Esophagus muscularis mucosa (tissue), 4 donors: ENCODE measurements around the gene SMARCC1.

Source experiments
- CTCF ChIP-seq, 3 experiments: fragments of 200-600 bp in 2 of 3; fragments of 450-650 bp in 1 of 3; sonication (generic) in 2 of 3; IDR thresholded peaks; one replicate each; pipeline ENCODE4 v1.5.1; 2017 to 2019; ENCODE audit warnings: antibody characterized with exemption in 3 of 3, mild to moderate bottlenecking in 2 of 3, moderate library complexity in 1 of 3
- EP300 ChIP-seq: sonication (generic); formaldehyde crosslinking; IDR thresholded peaks from one replicate; pipeline ENCODE4 v1.6.1; 2017; ENCODE audit warnings: antibody characterized with exemption
- POLR2A ChIP-seq: fragments of 450-650 bp; IDR thresholded peaks from one replicate; pipeline ENCODE4 v1.6.1; 2017; ENCODE audit warnings: antibody characterized with exemption, moderate library complexity, mild to moderate bottlenecking, low read depth
- POLR2AphosphoS5 ChIP-seq, 2 donors: sonication (generic); formaldehyde crosslinking; IDR thresholded peaks; one replicate each; pipeline ENCODE4 v1.6.1; 2017; ENCODE audit warnings: antibody characterized with exemption in 2 of 2

- TF ChIP-seq CTCF (IDR thresholded peaks at IDR 0.05) (no peak), POLR2A (no peak), EP300 (no peak), POLR2AphosphoS5 (IDR thresholded peaks at IDR 0.05) (no peak)
Observed at GRCh38 chr3:47661121-47661752, 120.5 kb downstream of the SMARCC1 start.
